ENCODE data around the gene ACAN.

Gene ACAN

DNA sequence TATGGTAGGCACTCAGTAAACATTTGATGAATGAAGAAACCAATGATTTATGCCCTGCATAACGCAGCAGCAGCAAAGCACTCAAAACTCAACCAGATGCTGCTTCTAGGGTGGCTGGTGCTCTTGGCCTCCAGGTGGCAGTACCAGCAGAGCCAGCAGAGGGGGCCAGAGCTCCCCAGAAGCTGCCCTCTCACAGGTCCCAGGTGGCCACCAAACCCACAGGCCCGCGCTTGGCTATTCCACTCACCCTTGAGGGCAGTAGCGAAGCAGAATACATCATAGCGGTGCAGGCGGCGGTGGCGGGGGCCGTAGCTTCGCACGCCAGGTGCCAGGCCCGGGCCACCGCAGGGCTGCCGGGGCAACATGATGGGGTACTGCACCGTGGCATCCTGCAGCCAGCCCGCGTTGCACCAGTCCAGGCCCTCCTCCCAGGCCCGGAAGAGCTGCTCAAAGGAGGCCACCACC, 75.5 kb downstream of the ACAN start:
- peak; percentile 92 for DNase-seq (ENCODE audit: low spot score)

DNA sequence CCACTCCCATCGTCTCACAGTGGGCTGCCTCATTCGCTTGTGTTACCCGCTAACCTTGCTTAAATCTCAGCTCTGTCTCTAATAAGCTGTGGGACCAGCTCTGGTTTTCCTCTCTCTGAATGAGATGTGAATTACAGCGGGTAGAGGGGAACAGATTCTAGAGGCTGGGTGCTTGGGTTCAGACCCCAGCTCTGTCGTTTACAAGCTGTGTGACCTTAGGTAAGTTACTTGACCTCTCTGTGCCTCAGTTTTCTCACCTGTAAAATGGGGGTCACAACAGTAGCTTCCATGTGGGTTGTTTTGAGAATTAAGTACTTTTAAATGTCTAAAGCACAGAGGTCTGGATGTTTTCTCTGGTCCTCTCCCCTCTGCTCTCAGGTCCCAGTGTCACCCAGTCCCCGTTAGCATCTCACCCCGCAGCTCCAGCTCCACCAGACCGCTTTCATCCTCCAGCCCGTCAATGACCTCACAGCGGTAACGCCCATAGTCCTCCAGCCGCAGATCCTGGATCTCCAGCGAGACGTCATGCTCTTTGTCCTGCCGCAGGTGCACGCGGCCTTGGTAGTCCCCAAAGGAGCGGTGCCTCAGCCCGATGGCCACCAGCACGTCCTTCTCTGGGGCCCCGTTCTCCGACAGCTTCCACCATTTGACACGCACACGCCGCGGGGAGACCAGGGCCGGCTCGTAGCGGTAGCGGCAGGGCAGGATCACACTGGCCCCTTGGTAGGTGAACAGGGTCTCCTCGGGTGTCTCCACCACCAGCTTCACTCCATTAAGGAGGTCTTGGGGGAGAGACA, 77.9 kb downstream of the ACAN start:
- no peak for DNase-seq (ENCODE audit: low spot score)

- no peak for DNase-seq (ENCODE audit: low spot score)
These were observed 78.5 kb downstream of the ACAN start for GRCh38 chr15:88881775-88882174.

GRCh38 chr15:88882785-88883184, 79.5 kb downstream of the ACAN start:
- DNase-seq (ENCODE audit: low spot score), result no peak

GRCh38 chr15:88887068-88887580, 83.9 kb downstream of the ACAN start:
- DNase-seq (ENCODE audit: low spot score), result no peak

GRCh38 chr15:88888719-88889118, 85.5 kb downstream of the ACAN start:
- no peak for DNase-seq (ENCODE audit: low spot score)

- DNase-seq (ENCODE audit: low spot score), result no peak
These were observed 87.3 kb downstream of the ACAN start for GRCh38 chr15:88890495-88890894.

DNA sequence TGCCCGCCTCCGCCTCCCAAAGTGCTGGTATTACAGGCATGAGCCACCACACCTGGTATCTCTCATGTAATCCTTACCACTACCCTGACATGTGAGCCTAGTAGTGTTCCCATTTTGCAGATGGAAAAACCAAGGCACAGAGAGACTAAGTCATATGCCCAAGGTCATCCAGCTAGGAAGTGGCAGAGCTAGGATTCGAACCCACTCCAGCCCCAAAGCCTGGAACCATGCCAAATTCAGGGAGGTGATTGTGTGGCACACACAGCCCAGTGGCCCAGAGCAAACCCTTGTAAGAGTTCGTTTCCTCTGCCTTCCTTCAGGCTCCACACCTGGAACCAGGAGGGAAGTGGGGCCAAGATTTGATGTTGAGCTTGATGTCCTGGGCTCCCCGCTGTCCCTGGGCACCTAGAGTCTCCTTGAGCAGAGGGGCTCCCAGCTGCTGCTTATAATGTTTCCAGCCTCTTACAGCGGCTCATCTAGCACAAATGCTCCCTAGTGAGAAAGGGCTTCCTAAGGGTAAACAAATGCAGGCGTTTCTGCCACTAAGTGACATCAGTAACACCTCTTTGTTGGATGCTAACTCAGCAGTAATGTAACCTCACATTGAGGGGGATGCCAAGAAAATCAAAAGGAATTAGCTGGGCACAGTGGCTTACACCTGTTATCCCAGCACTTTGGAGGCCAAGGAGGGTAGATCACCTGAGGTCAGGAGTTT, 88.5 kb downstream of the ACAN start:
- DNase-seq (ENCODE audit: low spot score), result no peak

DNA sequence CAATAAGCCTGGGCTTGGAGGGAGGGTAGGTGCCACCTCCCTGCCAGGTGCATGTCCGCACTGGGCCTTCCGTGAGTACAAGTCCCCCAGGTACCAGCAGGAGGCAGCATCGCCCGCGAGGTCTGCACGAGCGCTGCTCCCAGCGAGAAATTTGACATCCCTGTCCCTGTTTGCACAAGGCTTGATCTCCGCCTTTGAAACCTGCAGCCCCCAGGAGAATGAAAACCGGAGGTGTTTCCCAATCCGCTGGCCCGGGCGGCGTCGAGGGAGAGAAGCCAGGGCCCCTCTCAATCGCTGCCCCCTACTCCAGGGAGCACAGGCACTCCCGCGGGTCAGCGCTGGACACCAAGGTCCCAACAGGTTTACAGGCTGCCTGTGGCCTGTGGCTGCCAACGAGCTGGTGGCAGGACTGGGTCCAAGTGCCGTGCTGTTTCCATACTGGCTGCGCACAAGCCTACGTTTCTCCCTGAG, 91.1 kb downstream of the ACAN start:
- DNase-seq (ENCODE audit: low spot score), result peak; percentile 91

DNA sequence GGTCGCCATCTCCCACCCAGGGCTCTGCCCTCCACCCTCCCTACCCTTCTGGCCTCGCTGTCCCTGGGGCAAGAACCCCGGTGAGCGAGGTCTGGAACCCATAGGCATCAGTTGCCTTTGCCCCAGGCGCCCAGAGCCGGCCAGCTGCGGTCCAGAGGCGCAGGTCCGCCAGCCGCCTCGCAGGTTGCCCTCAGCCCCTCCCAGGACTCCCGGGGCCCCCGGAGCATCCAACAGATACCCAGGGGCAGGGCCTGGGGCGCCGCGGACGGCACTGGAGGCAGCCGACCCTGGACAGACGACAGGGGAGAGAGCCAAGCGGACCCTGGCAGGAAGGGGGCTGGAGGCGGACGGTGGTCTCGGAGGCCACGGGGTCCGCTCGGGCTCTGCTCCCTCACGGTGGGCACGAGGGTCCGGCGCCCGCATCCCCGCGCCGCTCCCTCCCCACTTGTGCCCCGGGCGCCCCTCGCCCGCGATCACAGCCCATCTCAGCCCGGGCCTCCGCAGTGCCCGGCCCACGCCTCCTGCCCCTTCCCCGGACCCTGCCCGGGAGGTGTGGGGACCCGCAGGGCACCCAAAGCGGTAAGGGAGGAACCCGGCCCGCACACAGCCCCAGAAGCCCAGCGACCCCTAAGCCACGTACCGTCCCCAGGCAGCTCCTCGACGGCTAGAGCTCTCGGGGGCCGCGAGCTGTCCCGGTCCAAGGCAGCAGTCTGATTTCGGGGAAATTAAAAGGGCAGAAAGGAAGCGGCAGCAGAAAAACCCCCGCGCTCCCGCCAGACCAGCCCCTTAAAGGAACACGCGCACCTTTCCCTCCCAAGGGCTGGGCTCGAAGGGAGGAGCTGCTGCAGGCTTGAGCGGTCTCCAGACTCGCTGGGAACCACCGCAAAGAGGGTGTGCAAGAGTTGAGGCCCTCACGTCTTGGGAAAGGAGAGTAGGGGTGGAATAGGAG, 91.9 kb downstream of the ACAN start, which contains the start of gene HAPLN3:
Gene HAPLN3 (minus strand): TSS at position 726 of the 949 bp plus-strand sequence. CDS start 8,246 bp downstream, outside the sequence.
- peak; percentile 40 for DNase-seq (ENCODE audit: low spot score)

DNA sequence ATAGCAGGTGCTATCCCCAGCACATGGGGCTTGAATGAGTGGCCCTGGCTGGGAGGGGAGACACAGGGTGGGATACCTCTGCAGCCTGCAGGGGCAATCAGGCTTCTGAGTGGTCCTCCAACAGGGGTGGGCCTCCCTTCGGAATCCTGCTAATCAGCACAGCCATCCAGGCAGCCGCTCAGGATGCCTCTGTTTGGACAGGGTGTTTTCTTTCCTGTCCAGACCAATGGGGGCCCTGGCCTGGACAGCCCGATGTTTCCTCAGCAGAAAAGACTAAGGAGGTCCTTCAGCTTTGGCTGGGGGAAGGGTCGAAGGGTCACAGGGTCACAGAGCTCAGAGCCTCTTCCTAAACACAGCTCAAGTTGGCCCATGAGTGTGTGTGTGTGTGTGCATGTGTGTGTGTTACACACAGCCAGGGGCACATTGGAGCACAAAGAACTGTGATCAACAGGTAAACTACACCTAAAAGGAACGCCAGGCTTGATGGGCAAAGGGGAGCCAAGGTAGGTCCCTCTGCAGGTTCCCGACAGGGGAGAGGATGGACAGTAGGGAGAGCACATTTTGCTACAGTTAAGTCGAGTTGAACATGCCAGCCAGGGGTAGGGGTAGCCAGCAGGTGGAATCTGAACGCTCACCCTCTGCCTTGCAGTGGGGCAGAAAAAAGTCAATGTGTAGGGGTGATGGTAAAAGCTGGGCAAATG, 93.2 kb downstream of the ACAN start:
- DNase-seq (ENCODE audit: low spot score), result no peak

GRCh38 chr15:88897142-88897455, 93.9 kb downstream of the ACAN start:
- DNase-seq (ENCODE audit: low spot score), result no peak

- DNase-seq (ENCODE audit: low spot score), result peak; percentile 86
These were observed 94.4 kb downstream of the ACAN start for GRCh38 chr15:88897456-88898194.

DNA sequence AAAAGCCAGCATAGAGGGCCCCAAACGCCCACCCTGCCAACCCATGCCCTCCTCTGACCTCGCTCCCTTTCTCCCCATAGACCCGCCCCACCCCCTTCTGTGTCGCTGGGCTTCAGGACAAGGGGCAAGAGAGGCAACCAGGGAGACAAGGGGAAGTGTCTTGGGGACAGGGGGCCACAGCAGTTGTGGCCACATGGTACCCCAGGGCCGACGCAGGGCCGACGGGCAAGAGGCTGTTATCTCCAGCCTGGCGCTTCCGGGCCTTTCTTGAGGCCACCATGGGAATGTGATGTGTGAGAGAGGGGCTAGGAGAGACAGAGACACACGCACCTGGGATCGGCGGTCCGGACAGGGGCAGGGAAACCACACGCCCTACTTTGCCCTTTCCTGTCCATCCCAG, 95.5 kb downstream of the ACAN start:
- DNase-seq (ENCODE audit: low spot score), result no peak

DNA sequence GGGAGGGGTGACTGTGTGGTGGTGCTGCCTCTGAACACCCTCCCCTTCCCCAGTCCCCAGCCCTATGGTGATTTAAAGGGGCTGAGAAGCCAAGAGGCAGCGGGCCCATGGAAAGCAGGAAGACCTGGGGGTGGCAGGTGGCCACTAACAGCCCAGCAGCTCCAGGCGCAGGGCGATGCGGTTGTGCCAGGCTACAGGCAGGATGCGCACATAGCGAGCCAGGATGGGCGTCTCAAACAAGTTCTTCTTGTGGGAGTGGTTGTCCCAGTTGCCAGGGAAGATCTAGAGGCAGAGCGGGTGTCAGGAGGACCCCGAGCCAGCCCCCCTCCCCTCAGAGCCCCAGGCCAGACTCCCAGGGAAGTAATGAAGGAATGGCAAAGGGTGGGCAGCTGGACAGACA, 96.0 kb downstream of the ACAN start:
- no peak for DNase-seq (ENCODE audit: low spot score)

DNA sequence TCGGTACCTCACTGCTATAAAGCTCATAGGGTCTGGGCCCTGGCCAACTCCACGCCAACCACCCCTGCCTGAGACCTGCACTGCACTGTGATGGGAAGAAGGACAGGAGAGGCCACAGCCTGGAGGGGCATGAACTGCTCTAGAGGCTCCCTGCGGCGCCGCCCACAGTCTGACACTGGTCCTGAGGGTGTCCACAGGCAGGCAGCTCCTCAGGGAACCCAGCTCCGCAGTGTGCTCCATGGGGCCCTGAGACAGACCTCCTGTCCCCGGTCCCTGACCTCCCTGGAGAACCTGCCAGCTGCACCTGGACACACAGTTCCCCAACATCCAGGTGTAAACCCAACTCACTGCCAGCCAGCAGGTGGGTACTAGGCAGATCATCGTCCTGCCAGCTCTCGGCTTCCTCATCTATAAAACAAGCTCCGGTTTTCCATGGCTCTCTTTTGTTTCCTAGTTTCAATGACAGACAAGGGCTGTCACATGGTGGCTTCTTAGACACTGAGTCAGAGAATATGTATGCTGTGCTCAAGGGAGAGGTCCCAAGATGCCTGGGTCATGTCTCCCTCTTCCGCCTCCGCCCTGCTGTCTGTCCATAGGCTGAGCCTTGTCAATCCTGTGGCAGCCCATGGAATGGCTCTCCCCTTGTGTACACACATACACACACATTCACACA, 97.2 kb downstream of the ACAN start:
- DNase-seq (ENCODE audit: low spot score), result no peak

GRCh38 chr15:88900982-88901418, 97.8 kb downstream of the ACAN start:
- DNase-seq (ENCODE audit: low spot score), result no peak

GRCh38 chr15:88901508-88902220, 98.4 kb downstream of the ACAN start:
- DNase-seq (ENCODE audit: low spot score), result no peak

DNA sequence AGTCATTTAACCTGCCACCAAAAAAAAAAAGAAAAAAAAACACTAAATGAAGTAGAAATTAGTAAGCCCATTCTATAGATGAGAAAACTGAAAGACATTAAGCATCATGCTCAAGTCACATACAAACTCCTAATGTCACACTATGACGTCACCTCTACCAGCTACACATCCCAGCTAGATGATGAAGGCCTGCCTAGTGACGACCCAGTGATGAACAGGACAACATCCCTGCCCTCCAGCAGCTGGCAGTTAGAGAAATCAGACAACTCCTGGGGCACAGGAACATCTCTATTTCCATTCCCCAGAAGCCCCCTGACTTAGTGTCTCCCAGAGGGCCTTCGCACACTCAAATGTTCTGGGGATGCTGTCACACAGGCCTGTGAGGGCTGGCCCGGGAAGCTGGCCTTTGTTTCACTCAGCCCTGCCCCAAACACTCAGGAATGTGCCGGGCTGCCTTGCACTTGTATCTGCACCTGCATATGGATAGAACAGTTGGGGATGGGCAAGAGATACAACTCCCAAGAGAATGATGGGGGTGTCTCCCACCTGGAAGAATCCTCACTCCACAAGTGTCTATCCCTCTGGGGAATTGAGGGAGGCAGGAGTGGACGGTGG, 99.1 kb downstream of the ACAN start:
- DNase-seq (ENCODE audit: low spot score), result no peak

All from HuH-7.5 (cell line).